Mesothelial cell of epicardium (in vitro differentiated cells): ENCODE data around the gene CUBN. TPM values are rescaled to one million over a fixed set of nuclear protein-coding genes. Genes with fewer than 3 reads are reported as not detected.
A peak's percentile ranks its signal among the peaks of the same experiment; 100 is the strongest.

Experiments used
- DNase-seq, 2 experiments: peaks; one replicate each; pipeline ENCODE4 v3.0.0; 2021; ENCODE audit warnings: low spot score in 2 of 2; ENCODE audit not compliant: unreplicated experiment in 2 of 2
- H3K27ac Mint-ChIP-seq: 2 replicates; pipeline ENCODE4 v1.8.0; 2021; ENCODE audit warnings: mixed read lengths
- H3K27me3 Mint-ChIP-seq: 2 replicates; pipeline ENCODE4 v1.8.0; 2021; ENCODE audit warnings: low read depth, mixed read lengths
- H3K36me3 Mint-ChIP-seq: 2 replicates; pipeline ENCODE4 v1.8.0; 2021; ENCODE audit warnings: mixed read lengths
- H3K4me1 Mint-ChIP-seq: 2 replicates; pipeline ENCODE4 v1.8.0; 2021; ENCODE audit warnings: mixed read lengths
- H3K4me3 Mint-ChIP-seq: 2 replicates; pipeline ENCODE4 v1.8.0; 2021; ENCODE audit warnings: mild to moderate bottlenecking, moderate library complexity, mixed read lengths
- H3K9me3 Mint-ChIP-seq: 2 replicates; pipeline ENCODE4 v1.8.0; 2021; ENCODE audit warnings: mixed read lengths
- CTCF ChIP-seq: fragments of 200-600 bp; sonication (generic); IDR thresholded peaks from one replicate; pipeline ENCODE4 v1.5.0; 2021; ENCODE audit warnings: antibody characterized with exemption; ENCODE audit not compliant: unreplicated experiment
- total RNA-seq: library from RNA; stranded (reverse); gene quantifications from 3 replicates; pipeline ENCODE4 v1.2.1, GENCODE V29; 2021

The CUBN gene
- total RNA-seq, 1 donor from 2014 or later = 1.5 TPM

- peak overlapping the region; percentile 63 for H3K27ac Mint-ChIP-seq
- TF ChIP-seq CTCF = no peak
- peaks cover 3% of the 10 kb centered on the region for H3K9me3 Mint-ChIP-seq
- H3K36me3 Mint-ChIP-seq = no peaks in the 10 kb centered on the region
- H3K4me1 Mint-ChIP-seq = peaks cover 28% of the 10 kb centered on the region
- H3K4me3 Mint-ChIP-seq = no peak overlapping the region
- no peaks in the 10 kb centered on the region for H3K27me3 Mint-ChIP-seq
- no peak for DNase-seq
Measured at GRCh38 chr10:17147884-17148489, 18.4 kb upstream of the CUBN start.

- no peak overlapping the region for H3K27ac Mint-ChIP-seq
- DNase-seq = no peak
- TF ChIP-seq CTCF = no peak
- peaks cover 4% of the 10 kb centered on the region for H3K9me3 Mint-ChIP-seq
- H3K4me3 Mint-ChIP-seq = no peak overlapping the region
- H3K27me3 Mint-ChIP-seq = no peaks in the 10 kb centered on the region
- no peaks in the 10 kb centered on the region for H3K36me3 Mint-ChIP-seq
- peaks cover 20% of the 10 kb centered on the region for H3K4me1 Mint-ChIP-seq
Measured at GRCh38 chr10:17146892-17147291, 17.3 kb upstream of the CUBN start.

GRCh38 chr10:17145239-17145638 is 15.6 kb upstream of the CUBN start:
- peaks cover 8% of the 10 kb centered on the region for H3K9me3 Mint-ChIP-seq
- peaks cover 3% of the 10 kb centered on the region for H3K36me3 Mint-ChIP-seq
- H3K4me1 Mint-ChIP-seq = peaks cover 15% of the 10 kb centered on the region
- no peak overlapping the region for H3K27ac Mint-ChIP-seq
- no peak for DNase-seq
- TF ChIP-seq CTCF = no peak
- H3K4me3 Mint-ChIP-seq = no peak overlapping the region
- H3K27me3 Mint-ChIP-seq = no peaks in the 10 kb centered on the region

GRCh38 chr10:17144757-17145156 is 15.1 kb upstream of the CUBN start:
- no peak for DNase-seq
- no peak for TF ChIP-seq CTCF
- Mint-ChIP-seq H3K4me3 (no peak overlapping the region), H3K36me3 (peaks cover 3% of the 10 kb centered on the region), H3K27me3 (no peaks in the 10 kb centered on the region), H3K27ac (no peak overlapping the region), H3K9me3 (peaks cover 8% of the 10 kb centered on the region), H3K4me1 (peaks cover 14% of the 10 kb centered on the region)

GRCh38 chr10:17144032-17144431 is 14.4 kb upstream of the CUBN start:
- no peak for DNase-seq
- peaks cover 16% of the 10 kb centered on the region for H3K4me1 Mint-ChIP-seq
- H3K27ac Mint-ChIP-seq = no peak overlapping the region
- no peak for TF ChIP-seq CTCF
- no peak overlapping the region for H3K4me3 Mint-ChIP-seq
- peaks cover 8% of the 10 kb centered on the region for H3K9me3 Mint-ChIP-seq
- peaks cover 3% of the 10 kb centered on the region for H3K36me3 Mint-ChIP-seq
- H3K27me3 Mint-ChIP-seq = no peaks in the 10 kb centered on the region
